Mesenchymal stem cell (in vitro differentiated cells and primary cell): ENCODE measurements around the gene DCUN1D3.

Experiments
- DNase-seq: peaks from one replicate; pipeline ENCODE4 v3.0.0-alpha.2; 2013
- H2AFZ ChIP-seq: one replicate; pipeline ENCODE4 v1.6.1; 2013; ENCODE audit warnings: low read depth, mild to moderate bottlenecking, control low read depth, inconsistent platforms, low read length, moderate library complexity
- H2AK5ac ChIP-seq: 2 replicates; pipeline ENCODE4 v1.6.1; 2013; ENCODE audit warnings: low read length, moderate library complexity, mild to moderate bottlenecking, inconsistent platforms; ENCODE audit not compliant: severe bottlenecking
- H2BK120ac ChIP-seq: one replicate; pipeline ENCODE4 v1.6.1; 2013; ENCODE audit warnings: low read depth, mild to moderate bottlenecking, inconsistent platforms, low read length, moderate library complexity
- H2BK12ac ChIP-seq, 2 experiments: one replicate each; pipeline ENCODE4 v1.6.1; 2013; ENCODE audit warnings: inconsistent platforms in 2 of 2, low read length in 2 of 2, mild to moderate bottlenecking in 2 of 2, moderate library complexity in 2 of 2, control low read depth in 1 of 2
- H2BK15ac ChIP-seq: one replicate; pipeline ENCODE4 v1.6.1; 2013; ENCODE audit warnings: mild to moderate bottlenecking, low read depth, inconsistent platforms; ENCODE audit not compliant: poor library complexity, severe bottlenecking
- H2BK5ac ChIP-seq: 2 replicates; pipeline ENCODE4 v1.6.1; 2013; ENCODE audit warnings: low read depth, mild to moderate bottlenecking, low read length, control low read depth, inconsistent platforms; ENCODE audit not compliant: poor library complexity, severe bottlenecking
- H3K14ac ChIP-seq, 2 experiments: one replicate each; pipeline ENCODE4 v1.6.1; 2013; ENCODE audit warnings: inconsistent platforms in 2 of 2, low read length in 2 of 2, control low read depth in 1 of 2, mild to moderate bottlenecking in 1 of 2, moderate library complexity in 1 of 2
- H3K18ac ChIP-seq, 2 experiments: one replicate each; pipeline ENCODE4 v1.6.1; 2013; ENCODE audit warnings: inconsistent platforms in 2 of 2, low read length in 2 of 2, control low read depth in 1 of 2, low read depth in 1 of 2, mild to moderate bottlenecking in 1 of 2
- H3K23ac ChIP-seq, 2 experiments: one replicate each; pipeline ENCODE4 v1.6.1; 2013; ENCODE audit warnings: inconsistent platforms in 2 of 2, low read length in 2 of 2, mild to moderate bottlenecking in 2 of 2, moderate library complexity in 2 of 2, control low read depth in 1 of 2
- H3K27ac ChIP-seq: 2 replicates; pipeline ENCODE4 v1.5.1; 2013; ENCODE audit warnings: mild to moderate bottlenecking, moderate library complexity, low read length, control low read depth, inconsistent platforms; ENCODE audit not compliant: poor library complexity, severe bottlenecking
- H3K27me3 ChIP-seq, 2 experiments: 2 replicates each; pipeline versions ENCODE4 v1.6.1 to v1.7.0; 2013; ENCODE audit warnings: low read length in 2 of 2, mild to moderate bottlenecking in 2 of 2, moderate library complexity in 2 of 2, control low read depth in 1 of 2, inconsistent platforms in 1 of 2; ENCODE audit not compliant: control insufficient read depth in 1 of 2, insufficient read depth in 1 of 2
- H3K36me3 ChIP-seq, 2 experiments: 2 replicates each; pipeline versions ENCODE4 v1.6.1 to v1.7.0; 2013; ENCODE audit warnings: low read length in 2 of 2, control low read depth in 1 of 2, inconsistent platforms in 1 of 2, low read depth in 1 of 2, mild to moderate bottlenecking in 1 of 2; ENCODE audit not compliant: insufficient read depth in 2 of 2, control insufficient read depth in 1 of 2
- H3K4ac ChIP-seq, 2 experiments: one replicate each; pipeline ENCODE4 v1.6.1; 2013; ENCODE audit warnings: inconsistent platforms in 2 of 2, low read length in 2 of 2, mild to moderate bottlenecking in 2 of 2, moderate library complexity in 2 of 2, control low read depth in 1 of 2, low read depth in 1 of 2
- H3K4me1 ChIP-seq: 2 replicates; pipeline ENCODE4 v1.6.1; 2013; ENCODE audit warnings: low read depth, low read length, control low read depth; ENCODE audit not compliant: control insufficient read depth, insufficient read depth
- H3K4me2 ChIP-seq: 2 replicates; pipeline ENCODE4 v1.6.1; 2013; ENCODE audit warnings: low read length, mild to moderate bottlenecking, inconsistent platforms; ENCODE audit not compliant: poor library complexity, severe bottlenecking
- H3K4me3 ChIP-seq, 2 experiments: 2 replicates each; pipeline versions ENCODE4 v1.5.1 to v1.7.0; 2013; ENCODE audit warnings: low read length in 2 of 2, mild to moderate bottlenecking in 2 of 2, control low read depth in 1 of 2, low read depth in 1 of 2; ENCODE audit not compliant: insufficient read depth in 1 of 2
- H3K79me1 ChIP-seq: replicated peaks from 2 replicates; pipeline ENCODE4 v1.6.1; 2013; ENCODE audit warnings: mild to moderate bottlenecking, control low read depth, low read length, inconsistent platforms; ENCODE audit not compliant: poor library complexity, severe bottlenecking
- H3K9ac ChIP-seq: 2 replicates; pipeline ENCODE4 v1.7.0; 2013; ENCODE audit warnings: mild to moderate bottlenecking, low read length, moderate library complexity
- H3K9me3 ChIP-seq: 2 replicates; pipeline ENCODE4 v1.7.0; 2013; ENCODE audit warnings: mild to moderate bottlenecking, low read length; ENCODE audit not compliant: control insufficient read depth
- H4K8ac ChIP-seq: one replicate; pipeline ENCODE4 v1.6.1; 2013; ENCODE audit warnings: inconsistent platforms, mild to moderate bottlenecking, low read length, moderate library complexity
- H4K91ac ChIP-seq: one replicate; pipeline ENCODE4 v1.6.1; 2013; ENCODE audit warnings: mild to moderate bottlenecking, low read length, inconsistent platforms
- WGBS: methylation state at CpG from one replicate; pipeline ENCODE4 v1.1.7; 2013; ENCODE audit warnings: mixed read lengths; 5-methylcytosine and 5-hydroxymethylcytosine counted together

The DCUN1D3 gene

DNA sequence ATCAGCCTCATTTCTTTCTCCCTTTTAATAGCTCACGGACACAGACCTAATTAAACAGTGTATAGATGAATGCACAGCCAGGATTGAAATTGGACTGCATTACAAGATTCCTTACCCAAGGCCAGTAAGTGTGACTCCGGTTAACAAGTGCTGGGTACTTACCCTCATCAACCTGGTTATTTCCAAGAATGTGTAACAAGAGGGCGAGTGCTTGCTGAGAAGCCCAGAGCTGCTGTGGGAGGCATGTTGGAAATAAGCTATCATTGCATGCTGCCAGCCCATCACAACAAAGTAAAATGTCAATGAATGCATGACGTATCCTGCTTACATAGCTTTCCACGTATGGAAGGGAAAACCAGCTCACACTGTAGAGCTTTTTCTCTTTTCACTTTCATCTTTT, 19.9 kb upstream of the DCUN1D3 start:
- Histone ChIP-seq H2AFZ (no peak overlapping the region), H3K9ac (no peak overlapping the region), H2BK5ac (no peak overlapping the region), H3K23ac (no peak overlapping the region), H3K14ac (no peak overlapping the region), H3K4me2 (no peak overlapping the region), H3K27ac (no peak overlapping the region), H3K27me3 (no peaks in the 10 kb centered on the region), H3K4me3 (no peak overlapping the region), H2BK12ac (no peak overlapping the region), H2AK5ac (no peak overlapping the region), H4K8ac (no peak overlapping the region), H4K91ac (no peak overlapping the region), H3K4ac (no peak overlapping the region), H3K4me1 (peaks cover 3% of the 10 kb centered on the region), H3K9me3 (no peaks in the 10 kb centered on the region), H3K18ac (no peak overlapping the region), H2BK15ac (no peak overlapping the region), H3K36me3 (peaks cover 11 to 14% of the 10 kb centered on the region in 2 experiments), H3K79me1 (peaks cover 14% of the 10 kb centered on the region), H2BK120ac (no peak overlapping the region)
- DNase-seq: no peak
- 98% methylated on average over 3 of the region's 5 CpGs for WGBS

- H3K4ac ChIP-seq: no peak overlapping the region
- H2BK120ac ChIP-seq: no peak overlapping the region
- WGBS: 88% methylated on average over 3 of the region's 4 CpGs
- H4K8ac ChIP-seq: no peak overlapping the region
- H2BK15ac ChIP-seq: no peak overlapping the region
- peak; percentile 26 for DNase-seq
- no peak overlapping the region for H3K14ac ChIP-seq
- H3K4me2 ChIP-seq: no peak overlapping the region
- H3K79me1 ChIP-seq: peaks cover 14% of the 10 kb centered on the region
- H4K91ac ChIP-seq: no peak overlapping the region
- peaks cover 3% of the 10 kb centered on the region for H3K4me1 ChIP-seq
- peaks cover 7 to 14% of the 10 kb centered on the region in 2 experiments for H3K36me3 ChIP-seq
- H3K9ac ChIP-seq: peak overlapping the region; percentile 66
- H3K23ac ChIP-seq: no peak overlapping the region
- H2BK5ac ChIP-seq: no peak overlapping the region
- H3K9me3 ChIP-seq: no peaks in the 10 kb centered on the region
- H3K18ac ChIP-seq: peak overlapping the region in 1 of 2 experiments; percentile 2
- H2AK5ac ChIP-seq: no peak overlapping the region
- H3K27me3 ChIP-seq: no peaks in the 10 kb centered on the region
- no peak overlapping the region for H3K4me3 ChIP-seq
- no peak overlapping the region for H3K27ac ChIP-seq
- no peak overlapping the region for H2AFZ ChIP-seq
- no peak overlapping the region for H2BK12ac ChIP-seq
Measured at GRCh38 chr16:20918486-20919239, 18.5 kb upstream of the DCUN1D3 start.

GRCh38 chr16:20916942-20917341, 16.8 kb upstream of the DCUN1D3 start:
- no peak overlapping the region for H3K18ac ChIP-seq
- H3K4me1 ChIP-seq: peaks cover 4% of the 10 kb centered on the region
- H2AK5ac ChIP-seq: no peak overlapping the region
- H3K27me3 ChIP-seq: no peaks in the 10 kb centered on the region
- H3K4me2 ChIP-seq: no peak overlapping the region
- H3K79me1 ChIP-seq: peaks cover 15% of the 10 kb centered on the region
- H3K9me3 ChIP-seq: no peaks in the 10 kb centered on the region
- H2BK12ac ChIP-seq: no peak overlapping the region
- H3K4me3 ChIP-seq: no peak overlapping the region
- H2BK5ac ChIP-seq: no peak overlapping the region
- no peak overlapping the region for H2BK15ac ChIP-seq
- no peak overlapping the region for H3K4ac ChIP-seq
- H3K9ac ChIP-seq: no peak overlapping the region
- DNase-seq: no peak
- H3K27ac ChIP-seq: no peak overlapping the region
- WGBS: 99% methylated on average over 4 of the region's 4 CpGs
- no peak overlapping the region for H4K91ac ChIP-seq
- H3K14ac ChIP-seq: no peak overlapping the region
- H3K23ac ChIP-seq: no peak overlapping the region
- H2BK120ac ChIP-seq: no peak overlapping the region
- no peak overlapping the region for H2AFZ ChIP-seq
- peaks cover 7 to 10% of the 10 kb centered on the region in 2 experiments for H3K36me3 ChIP-seq
- H4K8ac ChIP-seq: no peak overlapping the region

- Histone ChIP-seq H3K27me3 (no peaks in the 10 kb centered on the region), H3K9me3 (no peaks in the 10 kb centered on the region), H3K4ac (no peak overlapping the region), H3K4me2 (no peak overlapping the region), H2AFZ (no peak overlapping the region), H2BK15ac (no peak overlapping the region), H3K14ac (no peak overlapping the region), H3K36me3 (peaks cover 7 to 10% of the 10 kb centered on the region in 2 experiments), H3K4me3 (no peak overlapping the region), H4K91ac (no peak overlapping the region), H4K8ac (no peak overlapping the region), H3K4me1 (peaks cover 6% of the 10 kb centered on the region), H2BK12ac (no peak overlapping the region), H2BK120ac (no peak overlapping the region), H2BK5ac (no peak overlapping the region), H3K18ac (no peak overlapping the region), H3K79me1 (peaks cover 16% of the 10 kb centered on the region), H3K23ac (no peak overlapping the region), H2AK5ac (no peak overlapping the region), H3K27ac (no peak overlapping the region), H3K9ac (no peak overlapping the region)
- 86% methylated on average over 10 of the region's 10 CpGs for WGBS
- no peak for DNase-seq
Measured at GRCh38 chr16:20916289-20916688, 16.1 kb upstream of the DCUN1D3 start.
